HepG2 (cell line): Measurements from ENCODE around the gene ARPIN. TPM values are rescaled to one million over a fixed set of nuclear protein-coding genes. Genes with fewer than 3 reads are reported as not detected.

Source experiments
- MAFG ChIP-seq: sonication (generic); formaldehyde crosslinking; IDR thresholded peaks from 2 replicates; pipeline ENCODE4 v1.5.1; 2020; ENCODE audit warnings: mild to moderate bottlenecking, missing genetic modification reagents
- NR2C2 ChIP-seq: sonication (generic); formaldehyde crosslinking; IDR thresholded peaks from 2 replicates; pipeline ENCODE4 v1.4.0; 2020; ENCODE audit warnings: missing genetic modification reagents, mild to moderate bottlenecking, moderate library complexity, borderline replicate concordance
- POLR2AphosphoS5 ChIP-seq: IDR thresholded peaks from 2 replicates; pipeline ENCODE4 v1.6.1; 2012; ENCODE audit warnings: low read depth, low read length
- ZNF737 ChIP-seq: sonication (generic); formaldehyde crosslinking; IDR thresholded peaks from 2 replicates; pipeline ENCODE4 v1.5.0; 2020; ENCODE audit warnings: missing genetic modification reagents, mild to moderate bottlenecking, borderline replicate concordance
- polyA plus RNA-seq, 8 experiments: library from polyadenylated mRNA; depleted of rRNA in 3 of 8; stranded (reverse) in 7 of 8; unstranded in 1 of 8; fragments of >200 nt; fragmentation: Illumina TruSeq in 4 of 8; extraction: Trizol in 4 of 8; gene quantifications; 2 replicates each; pipeline versions ENCODE4 v1.2.1 to v1.2.3, GENCODE V29; 2011 to 2016; ENCODE audit warnings: low read depth in 4 of 8, missing spikeins in 1 of 8, mixed read lengths in 1 of 8; ENCODE audit not compliant: insufficient read depth in 1 of 8
- total RNA-seq, 5 experiments: library from RNA; depleted of rRNA; stranded (reverse); fragments of >200 nt; fragmentation: Illumina TruSeq; extraction: Trizol; gene quantifications; 2 replicates each; pipeline ENCODE4 v1.2.3, GENCODE V29; 2016; ENCODE audit warnings: low read depth in 1 of 5
- TF ChIP-seq, protein P1 (sequence below): sonication (generic); formaldehyde crosslinking; IDR thresholded peaks from one replicate; pipeline ENCODE4 v1.5.1; 2020; ENCODE audit warnings: mild to moderate bottlenecking, missing genetic modification reagents; ENCODE audit errors: not compliant biosample characterization
- TF ChIP-seq, protein P2 (sequence below), 2 experiments: IDR thresholded peaks; 2 replicates each; pipeline ENCODE4 v1.6.1; 2011 to 2012; ENCODE audit warnings: low read length in 2 of 2, borderline replicate concordance in 1 of 2, low read depth in 1 of 2, mild to moderate bottlenecking in 1 of 2, moderate library complexity in 1 of 2
- TF ChIP-seq, protein P3 (sequence below): sonication (generic); formaldehyde crosslinking; IDR thresholded peaks from 2 replicates; pipeline ENCODE4 v1.4.0; 2020; ENCODE audit warnings: missing genetic modification reagents, borderline replicate concordance
- TF ChIP-seq, protein P4 (sequence below): sonication (generic); formaldehyde crosslinking; IDR thresholded peaks from 2 replicates; pipeline ENCODE4 v1.5.0; 2020; ENCODE audit warnings: missing genetic modification reagents, mild to moderate bottlenecking, borderline replicate concordance
- TF ChIP-seq, protein P5 (sequence below): sonication (generic); formaldehyde crosslinking; IDR thresholded peaks from 2 replicates; pipeline ENCODE4 v1.5.0; 2020; ENCODE audit warnings: missing genetic modification reagents, mild to moderate bottlenecking, borderline replicate concordance

ARPIN gene
- total and polyA plus RNA-seq, 2 of the 13 experiments (the other 11 are each of a cell fraction or from before 2014, with no cell fraction given), result 2.8 to 5.0 TPM

DNA sequence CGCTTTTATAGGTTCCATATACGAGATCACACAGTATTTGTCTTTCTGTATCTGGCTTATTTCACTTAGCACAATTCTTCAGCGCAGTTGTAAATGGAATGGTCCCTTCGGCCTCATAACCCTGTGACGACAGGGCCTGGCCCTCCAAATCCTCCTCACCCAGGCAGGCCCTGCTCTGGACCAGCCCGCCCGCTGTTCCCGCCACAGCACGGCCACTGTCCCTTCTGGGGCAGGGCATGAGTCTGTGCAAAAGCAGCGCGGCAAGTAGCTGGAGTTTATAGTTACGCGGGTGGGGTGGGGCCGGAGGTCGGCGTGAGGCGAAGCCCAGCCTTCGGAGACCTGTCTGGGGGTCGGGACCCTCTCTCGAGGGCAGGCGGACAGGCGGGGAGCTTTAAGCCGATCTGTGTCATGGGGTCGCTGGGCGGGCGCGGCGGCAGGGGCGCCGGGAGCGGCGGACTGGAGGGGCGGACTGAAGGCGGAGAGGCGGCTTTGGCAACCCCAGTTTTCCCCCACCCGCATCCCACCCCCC, 543 bp downstream of the ARPIN start (continued):
- TF ChIP-seq, protein P1, sequence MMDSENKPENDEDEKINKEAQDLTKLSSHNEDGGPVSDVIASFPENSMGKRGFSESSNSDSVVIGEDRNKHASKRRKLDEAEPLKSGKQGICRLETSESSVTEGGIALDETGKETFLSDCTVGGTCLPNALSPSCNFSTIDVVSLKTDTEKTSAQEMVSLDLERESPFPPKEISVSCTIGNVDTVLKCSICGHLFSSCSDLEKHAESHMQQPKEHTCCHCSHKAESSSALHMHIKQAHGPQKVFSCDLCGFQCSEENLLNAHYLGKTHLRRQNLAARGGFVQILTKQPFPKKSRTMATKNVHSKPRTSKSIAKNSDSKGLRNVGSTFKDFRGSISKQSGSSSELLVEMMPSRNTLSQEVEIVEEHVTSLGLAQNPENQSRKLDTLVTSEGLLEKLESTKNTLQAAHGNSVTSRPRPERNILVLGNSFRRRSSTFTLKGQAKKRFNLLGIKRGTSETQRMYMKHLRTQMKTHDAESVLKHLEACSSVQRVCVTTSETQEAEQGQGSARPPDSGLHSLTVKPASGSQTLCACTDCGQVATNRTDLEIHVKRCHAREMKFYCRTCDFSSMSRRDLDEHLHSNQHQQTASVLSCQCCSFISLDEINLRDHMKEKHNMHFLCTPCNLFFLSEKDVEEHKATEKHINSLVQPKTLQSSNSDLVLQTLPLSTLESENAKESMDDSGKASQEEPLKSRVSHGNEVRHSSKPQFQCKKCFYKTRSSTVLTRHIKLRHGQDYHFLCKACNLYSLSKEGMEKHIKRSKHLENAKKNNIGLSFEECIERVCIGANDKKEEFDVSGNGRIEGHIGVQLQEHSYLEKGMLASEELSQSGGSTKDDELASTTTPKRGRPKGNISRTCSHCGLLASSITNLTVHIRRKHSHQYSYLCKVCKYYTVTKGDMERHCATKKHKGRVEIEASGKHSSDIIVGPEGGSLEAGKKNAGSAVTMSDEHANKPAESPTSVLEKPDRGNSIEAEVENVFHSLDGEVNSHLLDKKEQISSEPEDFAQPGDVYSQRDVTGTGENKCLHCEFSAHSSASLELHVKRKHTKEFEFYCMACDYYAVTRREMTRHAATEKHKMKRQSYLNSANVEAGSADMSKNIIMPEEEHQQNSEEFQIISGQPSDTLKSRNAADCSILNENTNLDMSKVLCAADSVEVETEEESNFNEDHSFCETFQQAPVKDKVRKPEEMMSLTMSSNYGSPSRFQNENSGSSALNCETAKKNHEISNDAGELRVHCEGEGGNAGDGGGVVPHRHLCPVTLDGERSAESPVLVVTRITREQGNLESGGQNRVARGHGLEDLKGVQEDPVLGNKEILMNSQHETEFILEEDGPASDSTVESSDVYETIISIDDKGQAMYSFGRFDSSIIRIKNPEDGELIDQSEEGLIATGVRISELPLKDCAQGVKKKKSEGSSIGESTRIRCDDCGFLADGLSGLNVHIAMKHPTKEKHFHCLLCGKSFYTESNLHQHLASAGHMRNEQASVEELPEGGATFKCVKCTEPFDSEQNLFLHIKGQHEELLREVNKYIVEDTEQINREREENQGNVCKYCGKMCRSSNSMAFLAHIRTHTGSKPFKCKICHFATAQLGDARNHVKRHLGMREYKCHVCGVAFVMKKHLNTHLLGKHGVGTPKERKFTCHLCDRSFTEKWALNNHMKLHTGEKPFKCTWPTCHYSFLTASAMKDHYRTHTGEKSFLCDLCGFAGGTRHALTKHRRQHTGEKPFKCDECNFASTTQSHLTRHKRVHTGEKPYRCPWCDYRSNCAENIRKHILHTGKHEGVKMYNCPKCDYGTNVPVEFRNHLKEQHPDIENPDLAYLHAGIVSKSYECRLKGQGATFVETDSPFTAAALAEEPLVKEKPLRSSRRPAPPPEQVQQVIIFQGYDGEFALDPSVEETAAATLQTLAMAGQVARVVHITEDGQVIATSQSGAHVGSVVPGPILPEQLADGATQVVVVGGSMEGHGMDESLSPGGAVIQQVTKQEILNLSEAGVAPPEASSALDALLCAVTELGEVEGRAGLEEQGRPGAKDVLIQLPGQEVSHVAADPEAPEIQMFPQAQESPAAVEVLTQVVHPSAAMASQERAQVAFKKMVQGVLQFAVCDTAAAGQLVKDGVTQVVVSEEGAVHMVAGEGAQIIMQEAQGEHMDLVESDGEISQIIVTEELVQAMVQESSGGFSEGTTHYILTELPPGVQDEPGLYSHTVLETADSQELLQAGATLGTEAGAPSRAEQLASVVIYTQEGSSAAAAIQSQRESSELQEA (CRISPR knock-in tag), result peak; percentile 64
- TF ChIP-seq POLR2AphosphoS5, result no peak
- TF ChIP-seq, protein P2, sequence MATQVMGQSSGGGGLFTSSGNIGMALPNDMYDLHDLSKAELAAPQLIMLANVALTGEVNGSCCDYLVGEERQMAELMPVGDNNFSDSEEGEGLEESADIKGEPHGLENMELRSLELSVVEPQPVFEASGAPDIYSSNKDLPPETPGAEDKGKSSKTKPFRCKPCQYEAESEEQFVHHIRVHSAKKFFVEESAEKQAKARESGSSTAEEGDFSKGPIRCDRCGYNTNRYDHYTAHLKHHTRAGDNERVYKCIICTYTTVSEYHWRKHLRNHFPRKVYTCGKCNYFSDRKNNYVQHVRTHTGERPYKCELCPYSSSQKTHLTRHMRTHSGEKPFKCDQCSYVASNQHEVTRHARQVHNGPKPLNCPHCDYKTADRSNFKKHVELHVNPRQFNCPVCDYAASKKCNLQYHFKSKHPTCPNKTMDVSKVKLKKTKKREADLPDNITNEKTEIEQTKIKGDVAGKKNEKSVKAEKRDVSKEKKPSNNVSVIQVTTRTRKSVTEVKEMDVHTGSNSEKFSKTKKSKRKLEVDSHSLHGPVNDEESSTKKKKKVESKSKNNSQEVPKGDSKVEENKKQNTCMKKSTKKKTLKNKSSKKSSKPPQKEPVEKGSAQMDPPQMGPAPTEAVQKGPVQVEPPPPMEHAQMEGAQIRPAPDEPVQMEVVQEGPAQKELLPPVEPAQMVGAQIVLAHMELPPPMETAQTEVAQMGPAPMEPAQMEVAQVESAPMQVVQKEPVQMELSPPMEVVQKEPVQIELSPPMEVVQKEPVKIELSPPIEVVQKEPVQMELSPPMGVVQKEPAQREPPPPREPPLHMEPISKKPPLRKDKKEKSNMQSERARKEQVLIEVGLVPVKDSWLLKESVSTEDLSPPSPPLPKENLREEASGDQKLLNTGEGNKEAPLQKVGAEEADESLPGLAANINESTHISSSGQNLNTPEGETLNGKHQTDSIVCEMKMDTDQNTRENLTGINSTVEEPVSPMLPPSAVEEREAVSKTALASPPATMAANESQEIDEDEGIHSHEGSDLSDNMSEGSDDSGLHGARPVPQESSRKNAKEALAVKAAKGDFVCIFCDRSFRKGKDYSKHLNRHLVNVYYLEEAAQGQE (IDR thresholded peaks at IDR 0.05; ENCODE audit: borderline replicate concordance in 1 of 2, low read depth in 1 of 2, low read length in 2 of 2), result no peak
- TF ChIP-seq MAFG (CRISPR knock-in tag), result no peak
- no peak; the same call in 1 of the 2 replicates for TF ChIP-seq ZNF737 (CRISPR knock-in tag)
- TF ChIP-seq, protein P3, sequence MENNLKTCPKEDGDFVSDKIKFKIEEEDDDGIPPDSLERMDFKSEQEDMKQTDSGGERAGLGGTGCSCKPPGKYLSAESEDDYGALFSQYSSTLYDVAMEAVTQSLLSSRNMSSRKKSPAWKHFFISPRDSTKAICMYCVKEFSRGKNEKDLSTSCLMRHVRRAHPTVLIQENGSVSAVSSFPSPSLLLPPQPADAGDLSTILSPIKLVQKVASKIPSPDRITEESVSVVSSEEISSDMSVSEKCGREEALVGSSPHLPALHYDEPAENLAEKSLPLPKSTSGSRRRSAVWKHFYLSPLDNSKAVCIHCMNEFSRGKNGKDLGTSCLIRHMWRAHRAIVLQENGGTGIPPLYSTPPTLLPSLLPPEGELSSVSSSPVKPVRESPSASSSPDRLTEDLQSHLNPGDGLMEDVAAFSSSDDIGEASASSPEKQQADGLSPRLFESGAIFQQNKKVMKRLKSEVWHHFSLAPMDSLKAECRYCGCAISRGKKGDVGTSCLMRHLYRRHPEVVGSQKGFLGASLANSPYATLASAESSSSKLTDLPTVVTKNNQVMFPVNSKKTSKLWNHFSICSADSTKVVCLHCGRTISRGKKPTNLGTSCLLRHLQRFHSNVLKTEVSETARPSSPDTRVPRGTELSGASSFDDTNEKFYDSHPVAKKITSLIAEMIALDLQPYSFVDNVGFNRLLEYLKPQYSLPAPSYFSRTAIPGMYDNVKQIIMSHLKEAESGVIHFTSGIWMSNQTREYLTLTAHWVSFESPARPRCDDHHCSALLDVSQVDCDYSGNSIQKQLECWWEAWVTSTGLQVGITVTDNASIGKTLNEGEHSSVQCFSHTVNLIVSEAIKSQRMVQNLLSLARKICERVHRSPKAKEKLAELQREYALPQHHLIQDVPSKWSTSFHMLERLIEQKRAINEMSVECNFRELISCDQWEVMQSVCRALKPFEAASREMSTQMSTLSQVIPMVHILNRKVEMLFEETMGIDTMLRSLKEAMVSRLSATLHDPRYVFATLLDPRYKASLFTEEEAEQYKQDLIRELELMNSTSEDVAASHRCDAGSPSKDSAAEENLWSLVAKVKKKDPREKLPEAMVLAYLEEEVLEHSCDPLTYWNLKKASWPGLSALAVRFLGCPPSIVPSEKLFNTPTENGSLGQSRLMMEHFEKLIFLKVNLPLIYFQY, result no peak
- TF ChIP-seq, protein P4, sequence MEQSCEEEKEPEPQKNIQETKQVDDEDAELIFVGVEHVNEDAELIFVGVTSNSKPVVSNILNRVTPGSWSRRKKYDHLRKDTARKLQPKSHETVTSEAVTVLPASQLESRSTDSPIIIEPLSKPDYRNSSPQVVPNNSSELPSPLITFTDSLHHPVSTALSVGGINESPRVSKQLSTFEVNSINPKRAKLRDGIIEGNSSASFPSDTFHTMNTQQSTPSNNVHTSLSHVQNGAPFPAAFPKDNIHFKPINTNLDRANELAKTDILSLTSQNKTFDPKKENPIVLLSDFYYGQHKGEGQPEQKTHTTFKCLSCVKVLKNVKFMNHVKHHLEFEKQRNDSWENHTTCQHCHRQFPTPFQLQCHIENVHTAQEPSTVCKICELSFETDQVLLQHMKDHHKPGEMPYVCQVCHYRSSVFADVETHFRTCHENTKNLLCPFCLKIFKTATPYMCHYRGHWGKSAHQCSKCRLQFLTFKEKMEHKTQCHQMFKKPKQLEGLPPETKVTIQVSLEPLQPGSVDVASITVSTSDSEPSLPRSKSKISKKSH, result peak; percentile 74; the same call in 1 of the 2 replicates
- TF ChIP-seq NR2C2, result 0 out of 2 replicates have a peak, but pooled peaks have one; percentile 14
- TF ChIP-seq, protein P5, sequence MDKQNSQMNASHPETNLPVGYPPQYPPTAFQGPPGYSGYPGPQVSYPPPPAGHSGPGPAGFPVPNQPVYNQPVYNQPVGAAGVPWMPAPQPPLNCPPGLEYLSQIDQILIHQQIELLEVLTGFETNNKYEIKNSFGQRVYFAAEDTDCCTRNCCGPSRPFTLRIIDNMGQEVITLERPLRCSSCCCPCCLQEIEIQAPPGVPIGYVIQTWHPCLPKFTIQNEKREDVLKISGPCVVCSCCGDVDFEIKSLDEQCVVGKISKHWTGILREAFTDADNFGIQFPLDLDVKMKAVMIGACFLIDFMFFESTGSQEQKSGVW (CRISPR knock-in tag), result no peak
